Measurements from ENCODE around the gene DPP3.

- TF ChIP-seq CTCF (conservative IDR thresholded peaks at IDR 0.05) (no peak), EZH2 (IDR thresholded peaks at IDR 0.05; ENCODE audit: low read depth) (no peak)
These were observed 679 bp upstream of the DPP3 start for GRCh38 chr11:66479394-66480116.

All from PC-9 (cell line).